ENCODE measurements around the gene ZSCAN10. TPM values are rescaled to one million over a fixed set of nuclear protein-coding genes. Genes with fewer than 3 reads are reported as not detected.

The ZSCAN10 gene
- total and polyA plus RNA-seq, 2 donors (not counting 3 experiments of a cell fraction or from before 2014, with no cell fraction given), result not detected

- H3K36me3 ChIP-seq (ENCODE audit: control insufficient read depth in 2 of 2, extremely low read depth in 1 of 2, insufficient read depth in 2 of 2, low read length in 2 of 2), result no peaks in the 10 kb centered on the region
- no peak overlapping the region for H3K27ac ChIP-seq (ENCODE audit: insufficient read depth, low read depth, low read length)
- TF ChIP-seq CTCF (IDR thresholded peaks at IDR 0.05; ENCODE audit: extremely low read depth in 1 of 2, insufficient read depth in 1 of 2, low read depth in 1 of 2, low read length in 2 of 2) (no peak), POLR2AphosphoS5 (IDR thresholded peaks at IDR 0.05; ENCODE audit: insufficient read depth, low read depth, low read length) (no peak), EZH2 (IDR thresholded peaks at IDR 0.05; ENCODE audit: borderline replicate concordance, low read depth, low read length, severe bottlenecking) (no peak), POLR2A (IDR thresholded peaks at IDR 0.05; ENCODE audit: low read depth, low read length) (no peak), MYC (IDR thresholded peaks at IDR 0.05; ENCODE audit: low read depth, low read length) (no peak), FOS (IDR thresholded peaks at IDR 0.05; ENCODE audit: borderline replicate concordance, insufficient read depth, low read length) (no peak), GATA2 (IDR thresholded peaks at IDR 0.05; ENCODE audit: insufficient read depth, insufficient read length, low read depth, low read length) (no peak), JUN (IDR thresholded peaks at IDR 0.05; ENCODE audit: borderline replicate concordance, insufficient read depth, insufficient read length, low read depth) (no peak), MAX (IDR thresholded peaks at IDR 0.05; ENCODE audit: insufficient read depth, insufficient read length) (no peak)
- FAIRE-seq, result no peak
- no peak for DNase-seq (ENCODE audit: low read depth, low spot score)
- peaks cover 2% of the 10 kb centered on the region for H3K4me1 ChIP-seq (ENCODE audit: control insufficient read depth, extremely low read depth, insufficient read depth, low read length)
- H3K4me3 ChIP-seq (replicated peaks in 1 of 3; ENCODE audit: insufficient read depth in 1 of 3, low read depth in 1 of 3, low read length in 3 of 3), result no peak overlapping the region
- H3K9me1 ChIP-seq (replicated peaks; ENCODE audit: control insufficient read depth, extremely low read depth, insufficient read depth, low read length), result no peaks in the 10 kb centered on the region
- dilution Hi-C loops (cut with MboI; ENCODE audit: extremely low pct_ligation_motif_present, low sequenced_read_pairs), result no loop called here
- CTCF ChIA-PET, result interaction anchor here (1.5 to 14.7 kb wide), 2 partner anchors 11 to 72 kb away, joined by 4 to 200 read pairs; no protein-coding TSS in a partner anchor
- H3K79me2 ChIP-seq (ENCODE audit: control insufficient read depth, insufficient read depth, low read length), result no peaks in the 10 kb centered on the region
- POLR2A ChIA-PET, result interaction anchor here (0.6 kb wide), 1 partner anchor 18 kb away, joined by 4 read pairs; no protein-coding TSS in a partner anchor
- no peak overlapping the region for H2AFZ ChIP-seq (ENCODE audit: low read depth, low read length)
- no peaks in the 10 kb centered on the region for H4K20me1 ChIP-seq (replicated peaks; ENCODE audit: control insufficient read depth, extremely low read depth, insufficient read depth, low read length)
- H3K9ac ChIP-seq (replicated peaks; ENCODE audit: extremely low read depth, insufficient read depth, low read length), result no peak overlapping the region
- H3K4me2 ChIP-seq (ENCODE audit: insufficient read depth, low read length), result no peak overlapping the region
- BruUV-seq (replicated peaks), result no TSS peak
- intact Hi-C loops (cut with micrococcal nuclease), result no loop called here
- peaks cover 26% of the 10 kb centered on the region in 2 experiments for H3K27me3 ChIP-seq (ENCODE audit: control insufficient read depth in 2 of 2, insufficient read depth in 2 of 2, low read length in 2 of 2)
- no peaks in the 10 kb centered on the region for H3K9me3 ChIP-seq (replicated peaks; ENCODE audit: control insufficient read depth, insufficient read depth, low read length)
Measured at GRCh38 chr16:3042376-3042775, 56.7 kb downstream of the ZSCAN10 start.
